Mesenchymal stem cell (in vitro differentiated cells and primary cell): ENCODE results near the gene PALM3.

ENCODE experiments used
- DNase-seq: peaks from one replicate; pipeline ENCODE4 v3.0.0-alpha.2; 2013
- H2AFZ ChIP-seq: one replicate; pipeline ENCODE4 v1.6.1; 2013; ENCODE audit warnings: low read depth, mild to moderate bottlenecking, control low read depth, inconsistent platforms, low read length, moderate library complexity
- H2AK5ac ChIP-seq: 2 replicates; pipeline ENCODE4 v1.6.1; 2013; ENCODE audit warnings: low read length, moderate library complexity, mild to moderate bottlenecking, inconsistent platforms; ENCODE audit not compliant: severe bottlenecking
- H2BK120ac ChIP-seq: one replicate; pipeline ENCODE4 v1.6.1; 2013; ENCODE audit warnings: low read depth, mild to moderate bottlenecking, inconsistent platforms, low read length, moderate library complexity
- H2BK12ac ChIP-seq, 2 experiments: one replicate each; pipeline ENCODE4 v1.6.1; 2013; ENCODE audit warnings: inconsistent platforms in 2 of 2, low read length in 2 of 2, mild to moderate bottlenecking in 2 of 2, moderate library complexity in 2 of 2, control low read depth in 1 of 2
- H2BK15ac ChIP-seq: one replicate; pipeline ENCODE4 v1.6.1; 2013; ENCODE audit warnings: mild to moderate bottlenecking, low read depth, inconsistent platforms; ENCODE audit not compliant: poor library complexity, severe bottlenecking
- H2BK5ac ChIP-seq: 2 replicates; pipeline ENCODE4 v1.6.1; 2013; ENCODE audit warnings: low read depth, mild to moderate bottlenecking, low read length, control low read depth, inconsistent platforms; ENCODE audit not compliant: poor library complexity, severe bottlenecking
- H3K14ac ChIP-seq, 2 experiments: one replicate each; pipeline ENCODE4 v1.6.1; 2013; ENCODE audit warnings: inconsistent platforms in 2 of 2, low read length in 2 of 2, control low read depth in 1 of 2, mild to moderate bottlenecking in 1 of 2, moderate library complexity in 1 of 2
- H3K18ac ChIP-seq, 2 experiments: one replicate each; pipeline ENCODE4 v1.6.1; 2013; ENCODE audit warnings: inconsistent platforms in 2 of 2, low read length in 2 of 2, control low read depth in 1 of 2, low read depth in 1 of 2, mild to moderate bottlenecking in 1 of 2
- H3K23ac ChIP-seq, 2 experiments: one replicate each; pipeline ENCODE4 v1.6.1; 2013; ENCODE audit warnings: inconsistent platforms in 2 of 2, low read length in 2 of 2, mild to moderate bottlenecking in 2 of 2, moderate library complexity in 2 of 2, control low read depth in 1 of 2
- H3K27ac ChIP-seq: 2 replicates; pipeline ENCODE4 v1.5.1; 2013; ENCODE audit warnings: mild to moderate bottlenecking, moderate library complexity, low read length, control low read depth, inconsistent platforms; ENCODE audit not compliant: poor library complexity, severe bottlenecking
- H3K27me3 ChIP-seq, 2 experiments: 2 replicates each; pipeline versions ENCODE4 v1.6.1 to v1.7.0; 2013; ENCODE audit warnings: low read length in 2 of 2, mild to moderate bottlenecking in 2 of 2, moderate library complexity in 2 of 2, control low read depth in 1 of 2, inconsistent platforms in 1 of 2; ENCODE audit not compliant: control insufficient read depth in 1 of 2, insufficient read depth in 1 of 2
- H3K36me3 ChIP-seq, 2 experiments: 2 replicates each; pipeline versions ENCODE4 v1.6.1 to v1.7.0; 2013; ENCODE audit warnings: low read length in 2 of 2, control low read depth in 1 of 2, inconsistent platforms in 1 of 2, low read depth in 1 of 2, mild to moderate bottlenecking in 1 of 2; ENCODE audit not compliant: insufficient read depth in 2 of 2, control insufficient read depth in 1 of 2
- H3K4ac ChIP-seq, 2 experiments: one replicate each; pipeline ENCODE4 v1.6.1; 2013; ENCODE audit warnings: inconsistent platforms in 2 of 2, low read length in 2 of 2, mild to moderate bottlenecking in 2 of 2, moderate library complexity in 2 of 2, control low read depth in 1 of 2, low read depth in 1 of 2
- H3K4me1 ChIP-seq: 2 replicates; pipeline ENCODE4 v1.6.1; 2013; ENCODE audit warnings: low read depth, low read length, control low read depth; ENCODE audit not compliant: control insufficient read depth, insufficient read depth
- H3K4me2 ChIP-seq: 2 replicates; pipeline ENCODE4 v1.6.1; 2013; ENCODE audit warnings: low read length, mild to moderate bottlenecking, inconsistent platforms; ENCODE audit not compliant: poor library complexity, severe bottlenecking
- H3K4me3 ChIP-seq, 2 experiments: 2 replicates each; pipeline versions ENCODE4 v1.5.1 to v1.7.0; 2013; ENCODE audit warnings: low read length in 2 of 2, mild to moderate bottlenecking in 2 of 2, control low read depth in 1 of 2, low read depth in 1 of 2; ENCODE audit not compliant: insufficient read depth in 1 of 2
- H3K79me1 ChIP-seq: replicated peaks from 2 replicates; pipeline ENCODE4 v1.6.1; 2013; ENCODE audit warnings: mild to moderate bottlenecking, control low read depth, low read length, inconsistent platforms; ENCODE audit not compliant: poor library complexity, severe bottlenecking
- H3K9ac ChIP-seq: 2 replicates; pipeline ENCODE4 v1.7.0; 2013; ENCODE audit warnings: mild to moderate bottlenecking, low read length, moderate library complexity
- H3K9me3 ChIP-seq: 2 replicates; pipeline ENCODE4 v1.7.0; 2013; ENCODE audit warnings: mild to moderate bottlenecking, low read length; ENCODE audit not compliant: control insufficient read depth
- H4K8ac ChIP-seq: one replicate; pipeline ENCODE4 v1.6.1; 2013; ENCODE audit warnings: inconsistent platforms, mild to moderate bottlenecking, low read length, moderate library complexity
- H4K91ac ChIP-seq: one replicate; pipeline ENCODE4 v1.6.1; 2013; ENCODE audit warnings: mild to moderate bottlenecking, low read length, inconsistent platforms
- WGBS: methylation state at CpG from one replicate; pipeline ENCODE4 v1.1.7; 2013; ENCODE audit warnings: mixed read lengths; 5-methylcytosine and 5-hydroxymethylcytosine counted together

The PALM3 gene

GRCh38 chr19:14089412-14089661 lies 27.5 kb upstream of the PALM3 start:
- Histone ChIP-seq H3K18ac (peak overlapping the region in 1 of 2 experiments; percentile 29), H3K9ac (peak overlapping the region; percentile 62), H3K4me2 (peak overlapping the region; percentile 77), H3K4me3 (peak overlapping the region; percentile 73 to 75), H4K91ac (no peak overlapping the region), H3K23ac (no peak overlapping the region), H3K27me3 (no peaks in the 10 kb centered on the region), H2BK12ac (no peak overlapping the region), H3K9me3 (peaks cover 8% of the 10 kb centered on the region), H2AFZ (no peak overlapping the region), H2BK120ac (no peak overlapping the region), H3K27ac (no peak overlapping the region), H3K4me1 (peaks cover 13% of the 10 kb centered on the region), H2AK5ac (no peak overlapping the region), H3K4ac (no peak overlapping the region), H2BK5ac (no peak overlapping the region), H4K8ac (no peak overlapping the region), H3K14ac (peak overlapping the region in 1 of 2 experiments; percentile 56), H3K36me3 (peaks cover 16 to 22% of the 10 kb centered on the region in 2 experiments), H3K79me1 (peaks cover 8% of the 10 kb centered on the region), H2BK15ac (no peak overlapping the region)
- no peak for DNase-seq
- 25% methylated on average over 13 of the region's 16 CpGs for WGBS

- no peak overlapping the region for H4K8ac ChIP-seq
- 92% methylated on average over 30 of the region's 30 CpGs for WGBS
- no peak overlapping the region for H3K14ac ChIP-seq
- peak overlapping the region; percentile 77 for H3K4me2 ChIP-seq
- H3K27ac ChIP-seq: no peak overlapping the region
- H3K27me3 ChIP-seq: no peaks in the 10 kb centered on the region
- peaks cover 13% of the 10 kb centered on the region for H3K4me1 ChIP-seq
- peaks cover 8% of the 10 kb centered on the region for H3K79me1 ChIP-seq
- H3K4ac ChIP-seq: no peak overlapping the region
- H3K23ac ChIP-seq: no peak overlapping the region
- no peak overlapping the region for H2BK12ac ChIP-seq
- H4K91ac ChIP-seq: no peak overlapping the region
- H2AFZ ChIP-seq: no peak overlapping the region
- H2BK120ac ChIP-seq: no peak overlapping the region
- H3K9ac ChIP-seq: peak overlapping the region; percentile 62
- peaks cover 8% of the 10 kb centered on the region for H3K9me3 ChIP-seq
- no peak overlapping the region for H2AK5ac ChIP-seq
- peaks cover 16 to 22% of the 10 kb centered on the region in 2 experiments for H3K36me3 ChIP-seq
- no peak for DNase-seq
- H3K18ac ChIP-seq: no peak overlapping the region
- H2BK15ac ChIP-seq: no peak overlapping the region
- H3K4me3 ChIP-seq: peak overlapping the region in 1 of 2 experiments; percentile 73
- H2BK5ac ChIP-seq: no peak overlapping the region
Measured at GRCh38 chr19:14088634-14089411, 26.9 kb upstream of the PALM3 start.

GRCh38 chr19:14086098-14086497 lies 24.2 kb upstream of the PALM3 start:
- Histone ChIP-seq H3K4me1 (peaks cover 11% of the 10 kb centered on the region), H3K27ac (no peak overlapping the region), H3K9ac (no peak overlapping the region), H2BK5ac (no peak overlapping the region), H4K91ac (no peak overlapping the region), H2BK120ac (no peak overlapping the region), H3K79me1 (peaks cover 11% of the 10 kb centered on the region), H3K36me3 (peaks cover 10 to 23% of the 10 kb centered on the region in 2 experiments), H3K27me3 (no peaks in the 10 kb centered on the region), H3K4me2 (no peak overlapping the region), H4K8ac (no peak overlapping the region), H2BK12ac (no peak overlapping the region), H3K14ac (no peak overlapping the region), H2BK15ac (no peak overlapping the region), H3K4me3 (no peak overlapping the region), H3K4ac (no peak overlapping the region), H3K18ac (no peak overlapping the region), H2AK5ac (no peak overlapping the region), H3K9me3 (no peaks in the 10 kb centered on the region), H3K23ac (no peak overlapping the region), H2AFZ (no peak overlapping the region)
- WGBS: no CpG with 5 or more reads among the region's 5 CpGs
- DNase-seq: no peak

- no peak for DNase-seq
- no peaks in the 10 kb centered on the region for H3K27me3 ChIP-seq
- WGBS: 59% methylated on average over 54 of the region's 54 CpGs
- H2BK15ac ChIP-seq: no peak within 1 kb of the TSS
- H3K14ac ChIP-seq: no peak within 1 kb of the TSS
- no peak within 1 kb of the TSS for H3K23ac ChIP-seq
- no peak within 1 kb of the TSS for H2AK5ac ChIP-seq
- no peak within 1 kb of the TSS for H3K4me2 ChIP-seq
- no peak within 1 kb of the TSS for H3K27ac ChIP-seq
- no peak within 1 kb of the TSS for H4K8ac ChIP-seq
- peaks cover 13% of the 10 kb centered on the region for H3K4me1 ChIP-seq
- peaks cover 11% of the 10 kb centered on the region for H3K79me1 ChIP-seq
- no peak within 1 kb of the TSS for H2AFZ ChIP-seq
- peaks cover 10 to 23% of the 10 kb centered on the region in 2 experiments for H3K36me3 ChIP-seq
- no peak within 1 kb of the TSS for H4K91ac ChIP-seq
- H3K9ac ChIP-seq: no peak within 1 kb of the TSS
- H3K9me3 ChIP-seq: no peaks in the 10 kb centered on the region
- no peak within 1 kb of the TSS for H3K4me3 ChIP-seq
- H2BK12ac ChIP-seq: no peak within 1 kb of the TSS
- no peak within 1 kb of the TSS for H3K18ac ChIP-seq
- H2BK120ac ChIP-seq: no peak within 1 kb of the TSS
- no peak within 1 kb of the TSS for H2BK5ac ChIP-seq
- no peak within 1 kb of the TSS for H3K4ac ChIP-seq
Measured at GRCh38 chr19:14085309-14085995, 23.6 kb upstream of the PALM3 start, which contains the start of gene C19orf67. TSS of gene C19orf67 (minus strand) at chr19:14085783. CDS start at chr19:14085627, 156 bp downstream.
